ENCODE data around the gene ALG1.

DNA sequence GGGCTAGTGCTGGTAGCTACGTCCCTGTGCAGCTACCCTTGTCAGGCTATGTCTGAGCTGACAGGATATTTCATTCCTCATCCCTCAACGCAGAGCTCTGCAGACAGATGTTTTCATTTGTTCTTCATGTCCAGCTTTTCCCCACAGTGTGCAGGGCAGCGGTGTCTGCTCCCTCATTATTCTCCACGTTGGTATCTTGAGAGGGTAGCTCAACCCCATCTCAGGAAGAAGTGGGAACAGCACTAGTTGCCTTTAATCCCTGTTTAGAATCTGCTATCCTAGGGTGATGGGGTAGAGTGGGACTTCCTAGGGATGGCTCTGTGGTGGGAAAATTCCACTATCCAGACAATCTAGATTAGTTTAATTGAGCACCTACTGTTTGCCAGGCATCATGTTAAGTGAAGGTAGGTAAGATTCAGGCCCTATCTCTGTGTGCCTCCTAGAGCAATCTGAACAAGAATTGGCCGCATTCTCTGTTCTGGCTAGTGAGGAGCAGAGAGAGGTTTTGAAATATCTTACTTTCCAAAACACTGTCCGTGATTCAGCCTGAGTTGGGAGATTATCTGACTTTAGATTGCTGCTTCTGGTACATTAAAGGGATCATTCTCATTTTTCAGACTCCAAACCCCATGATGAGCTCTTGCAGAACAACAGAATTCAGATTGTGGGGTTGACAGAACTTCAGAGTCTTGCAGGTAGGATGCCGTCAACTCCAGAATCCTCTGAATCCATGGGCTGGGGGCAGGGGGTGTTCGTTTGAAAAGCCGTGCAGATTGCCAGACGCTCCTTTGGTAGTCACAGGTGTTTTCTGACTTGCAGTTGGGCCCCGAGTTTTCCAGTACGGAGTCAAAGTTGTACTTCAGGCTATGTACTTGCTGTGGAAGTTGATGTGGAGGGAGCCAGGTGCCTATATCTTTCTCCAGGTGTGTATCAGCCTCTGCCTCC is 963 bp downstream of the ALG1 start:
- TF ChIP-seq POLR2A (IDR thresholded peaks at IDR 0.05; ENCODE audit: insufficient read depth in 1 of 2, low read depth in 2 of 2, low read length in 2 of 2) (no peak), JUN (CRISPR knock-in tag; IDR thresholded peaks at IDR 0.05) (no peak), POLR2AphosphoS5 (IDR thresholded peaks at IDR 0.05; ENCODE audit: low read depth, low read length) (no peak), ZNF598 (CRISPR knock-in tag; IDR thresholded peaks at IDR 0.05; ENCODE audit: borderline replicate concordance) (no peak), ZNF224 (CRISPR knock-in tag; IDR thresholded peaks at IDR 0.05) (no peak), CBX5 (CRISPR knock-in tag; IDR thresholded peaks at IDR 0.05; ENCODE audit: borderline replicate concordance) (no peak)
